ENCODE measurements around the gene IL12B.
A peak's percentile ranks its signal among the peaks of the same experiment; 100 is the strongest.

IL12B gene

DNA sequence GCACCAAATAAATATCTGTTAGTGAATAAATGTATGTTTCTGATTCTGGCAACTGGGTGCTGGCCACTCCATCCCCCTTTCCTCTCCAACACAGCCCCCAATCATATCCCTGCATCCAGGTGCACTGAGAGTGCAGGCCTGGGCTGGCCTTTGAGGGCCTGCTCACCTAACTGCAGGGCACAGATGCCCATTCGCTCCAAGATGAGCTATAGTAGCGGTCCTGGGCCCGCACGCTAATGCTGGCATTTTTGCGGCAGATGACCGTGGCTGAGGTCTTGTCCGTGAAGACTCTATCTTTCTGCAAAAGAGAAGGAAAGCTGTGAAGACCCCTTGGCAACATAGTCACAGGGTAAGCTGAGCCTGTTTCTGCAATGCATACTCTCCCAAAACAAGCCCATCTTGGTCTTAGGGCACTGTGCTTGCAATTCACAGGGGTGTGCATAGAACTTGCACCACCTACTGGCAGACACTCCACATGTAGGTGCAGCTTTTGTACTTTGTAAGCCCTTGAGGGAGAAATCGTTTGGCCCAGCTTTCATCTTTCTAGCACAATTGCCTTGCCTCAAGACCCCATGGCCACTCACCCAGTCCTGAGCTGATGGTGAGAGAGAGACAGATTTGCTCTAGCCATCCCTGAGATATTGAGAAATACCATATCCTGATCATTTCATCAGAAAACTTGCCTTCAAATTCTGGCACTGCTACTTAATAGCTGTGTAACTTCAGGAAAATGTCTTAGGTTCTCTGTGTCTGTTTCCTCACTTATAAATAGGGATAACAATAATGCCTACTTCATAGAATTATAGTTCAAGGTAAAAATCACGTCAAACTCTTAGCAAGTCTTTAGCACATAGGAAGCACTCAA lies 13.5 kb downstream of the IL12B start:
- H4K20me1 ChIP-seq (ENCODE audit: insufficient read depth, low read length) = no peaks in the 10 kb centered on the region
- no peaks in the 10 kb centered on the region for H3K27me3 ChIP-seq (ENCODE audit: insufficient read depth, low read length)
- no peaks in the 10 kb centered on the region for H3K4me1 ChIP-seq (ENCODE audit: insufficient read depth, low read length, severe bottlenecking)
- H3F3A ChIP-seq (ENCODE audit: insufficient read depth, low read length) = no peaks in the 10 kb centered on the region
- no peak overlapping the region for H3K4me3 ChIP-seq (ENCODE audit: low read depth, low read length, poor library complexity, severe bottlenecking)
- no peak for TF ChIP-seq EZH2 (IDR thresholded peaks at IDR 0.05; ENCODE audit: borderline replicate concordance, low read length)
- TF ChIP-seq, protein P1, sequence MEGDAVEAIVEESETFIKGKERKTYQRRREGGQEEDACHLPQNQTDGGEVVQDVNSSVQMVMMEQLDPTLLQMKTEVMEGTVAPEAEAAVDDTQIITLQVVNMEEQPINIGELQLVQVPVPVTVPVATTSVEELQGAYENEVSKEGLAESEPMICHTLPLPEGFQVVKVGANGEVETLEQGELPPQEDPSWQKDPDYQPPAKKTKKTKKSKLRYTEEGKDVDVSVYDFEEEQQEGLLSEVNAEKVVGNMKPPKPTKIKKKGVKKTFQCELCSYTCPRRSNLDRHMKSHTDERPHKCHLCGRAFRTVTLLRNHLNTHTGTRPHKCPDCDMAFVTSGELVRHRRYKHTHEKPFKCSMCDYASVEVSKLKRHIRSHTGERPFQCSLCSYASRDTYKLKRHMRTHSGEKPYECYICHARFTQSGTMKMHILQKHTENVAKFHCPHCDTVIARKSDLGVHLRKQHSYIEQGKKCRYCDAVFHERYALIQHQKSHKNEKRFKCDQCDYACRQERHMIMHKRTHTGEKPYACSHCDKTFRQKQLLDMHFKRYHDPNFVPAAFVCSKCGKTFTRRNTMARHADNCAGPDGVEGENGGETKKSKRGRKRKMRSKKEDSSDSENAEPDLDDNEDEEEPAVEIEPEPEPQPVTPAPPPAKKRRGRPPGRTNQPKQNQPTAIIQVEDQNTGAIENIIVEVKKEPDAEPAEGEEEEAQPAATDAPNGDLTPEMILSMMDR (IDR thresholded peaks at IDR 0.05; ENCODE audit: low read length) = peak; percentile 74
- H3K9ac ChIP-seq (ENCODE audit: low read length) = no peak overlapping the region
- H3K9me2 ChIP-seq (ENCODE audit: low read depth, low read length) = no peaks in the 10 kb centered on the region
- H3K36me3 ChIP-seq (ENCODE audit: insufficient read depth, low read length) = no peaks in the 10 kb centered on the region
- H3K79me2 ChIP-seq (ENCODE audit: insufficient read depth, low read length) = no peaks in the 10 kb centered on the region
- H3K4me2 ChIP-seq (ENCODE audit: low read length) = no peak overlapping the region
- H3K9me3 ChIP-seq (ENCODE audit: low read length) = no peaks in the 10 kb centered on the region
- no peak overlapping the region for H2AFZ ChIP-seq (ENCODE audit: low read length)
- H3K27ac ChIP-seq (ENCODE audit: low read depth, low read length, poor library complexity, severe bottlenecking) = no peak overlapping the region

DNA sequence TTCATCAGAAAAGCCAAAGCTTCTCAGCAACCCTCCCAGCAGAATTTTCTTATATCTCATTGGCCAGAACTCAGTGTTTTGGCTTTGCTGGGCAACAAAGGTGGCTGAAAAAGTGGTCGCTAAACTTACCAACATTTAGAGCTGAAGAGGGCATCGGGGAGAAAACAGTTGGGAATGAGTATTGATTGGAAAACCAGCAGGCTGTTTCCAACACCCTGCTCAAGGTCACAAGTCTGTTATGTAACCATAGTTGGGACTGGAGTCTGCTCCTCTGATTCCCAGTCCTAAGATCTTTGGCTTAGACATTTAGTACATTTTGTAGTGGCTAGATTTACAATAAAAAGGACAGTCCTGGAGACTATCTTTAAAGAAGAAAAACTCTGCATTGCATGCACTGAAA lies 17.1 kb downstream of the IL12B start:
- H4K20me1 ChIP-seq (ENCODE audit: insufficient read depth, low read length) = no peaks in the 10 kb centered on the region

DNA sequence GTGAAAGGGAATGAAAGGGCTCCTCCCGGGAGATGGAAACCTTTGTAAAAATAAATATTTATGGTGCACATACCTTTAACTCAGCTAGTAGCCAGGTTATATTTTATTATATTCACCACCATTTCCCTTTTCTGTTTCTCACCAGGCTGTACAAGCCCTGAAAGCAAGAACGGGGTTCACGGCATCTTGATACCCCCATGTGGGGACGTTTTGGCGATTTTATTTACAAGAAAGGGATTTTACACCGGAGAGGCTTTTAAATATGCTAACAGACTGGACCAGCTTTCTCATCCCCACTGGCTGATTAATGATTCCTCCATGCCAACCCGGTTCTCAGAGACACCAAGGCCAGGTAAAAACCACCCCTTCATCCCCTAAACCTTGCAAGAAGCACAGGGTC lies 19.2 kb downstream of the IL12B start:
- no peaks in the 10 kb centered on the region for H4K20me1 ChIP-seq (ENCODE audit: insufficient read depth, low read length)
- peak overlapping the region; percentile 43 for H3K4me2 ChIP-seq (ENCODE audit: low read length)
- no peak overlapping the region for H3K27ac ChIP-seq (ENCODE audit: low read depth, low read length, poor library complexity, severe bottlenecking)
- H3K9me2 ChIP-seq (ENCODE audit: low read depth, low read length) = no peaks in the 10 kb centered on the region
- H3K9ac ChIP-seq (ENCODE audit: low read length) = no peak overlapping the region
- H3K4me3 ChIP-seq (ENCODE audit: low read depth, low read length, poor library complexity, severe bottlenecking) = peak overlapping the region; percentile 29
- H2AFZ ChIP-seq (ENCODE audit: low read length) = no peak overlapping the region
- H3K27me3 ChIP-seq (ENCODE audit: insufficient read depth, low read length) = no peaks in the 10 kb centered on the region
- TF ChIP-seq EZH2 (IDR thresholded peaks at IDR 0.05; ENCODE audit: borderline replicate concordance, low read length) = no peak
- TF ChIP-seq, protein P1 (IDR thresholded peaks at IDR 0.05; ENCODE audit: low read length) = no peak
- no peaks in the 10 kb centered on the region for H3K36me3 ChIP-seq (ENCODE audit: insufficient read depth, low read length)
- no peaks in the 10 kb centered on the region for H3F3A ChIP-seq (ENCODE audit: insufficient read depth, low read length)
- peaks cover 11% of the 10 kb centered on the region for H3K4me1 ChIP-seq (ENCODE audit: insufficient read depth, low read length, severe bottlenecking)
- H3K9me3 ChIP-seq (ENCODE audit: low read length) = no peaks in the 10 kb centered on the region
- H3K79me2 ChIP-seq (ENCODE audit: insufficient read depth, low read length) = no peaks in the 10 kb centered on the region

More for the DNA sequence above, 17.1 kb downstream of the IL12B start:
- H3K4me2 ChIP-seq (ENCODE audit: low read length) = no peak overlapping the region
- no peaks in the 10 kb centered on the region for H3K9me3 ChIP-seq (ENCODE audit: low read length)
- H3K4me1 ChIP-seq (ENCODE audit: insufficient read depth, low read length, severe bottlenecking) = peaks cover 11% of the 10 kb centered on the region
- H3K9me2 ChIP-seq (ENCODE audit: low read depth, low read length) = no peaks in the 10 kb centered on the region
- H3K36me3 ChIP-seq (ENCODE audit: insufficient read depth, low read length) = no peaks in the 10 kb centered on the region
- H3F3A ChIP-seq (ENCODE audit: insufficient read depth, low read length) = no peaks in the 10 kb centered on the region
- no peaks in the 10 kb centered on the region for H3K27me3 ChIP-seq (ENCODE audit: insufficient read depth, low read length)
- no peak overlapping the region for H3K27ac ChIP-seq (ENCODE audit: low read depth, low read length, poor library complexity, severe bottlenecking)
- H3K4me3 ChIP-seq (ENCODE audit: low read depth, low read length, poor library complexity, severe bottlenecking) = no peak overlapping the region
- TF ChIP-seq, protein P1 (IDR thresholded peaks at IDR 0.05; ENCODE audit: low read length) = no peak
- TF ChIP-seq EZH2 (IDR thresholded peaks at IDR 0.05; ENCODE audit: borderline replicate concordance, low read length) = no peak
- H3K79me2 ChIP-seq (ENCODE audit: insufficient read depth, low read length) = no peaks in the 10 kb centered on the region
- no peak overlapping the region for H3K9ac ChIP-seq (ENCODE audit: low read length)
- no peak overlapping the region for H2AFZ ChIP-seq (ENCODE audit: low read length)
